Ishikawa (cell line): ENCODE measurements around the gene BBLN.

Experiments used
- CEBPB ChIP-seq: IDR thresholded peaks from 2 replicates; pipeline ENCODE4 v1.6.1; 2012
- CREB1 ChIP-seq: IDR thresholded peaks from 2 replicates; pipeline ENCODE4 v1.6.1; 2012; ENCODE audit warnings: low read depth
- EGR1 ChIP-seq: IDR thresholded peaks from 2 replicates; pipeline ENCODE4 v1.6.1; 2012
- EP300 ChIP-seq: IDR thresholded peaks from 2 replicates; pipeline ENCODE4 v1.6.1; 2012; ENCODE audit warnings: borderline replicate concordance
- FOXM1 ChIP-seq: IDR thresholded peaks from 2 replicates; pipeline ENCODE4 v1.6.1; 2012; ENCODE audit warnings: low read depth, borderline replicate concordance
- MAX ChIP-seq: IDR thresholded peaks from 2 replicates; pipeline ENCODE4 v1.6.1; 2012
- NFIC ChIP-seq: IDR thresholded peaks from 2 replicates; pipeline ENCODE4 v1.6.1; 2012
- RAD21 ChIP-seq: IDR thresholded peaks from 2 replicates; pipeline ENCODE4 v1.6.1; 2012; ENCODE audit warnings: low read depth
- TCF12 ChIP-seq: IDR thresholded peaks from 2 replicates; pipeline ENCODE4 v1.6.1; 2012; ENCODE audit warnings: low read depth
- TEAD4 ChIP-seq: IDR thresholded peaks from 2 replicates; pipeline ENCODE4 v1.6.1; 2012
- YY1 ChIP-seq: IDR thresholded peaks from 2 replicates; pipeline ENCODE4 v1.6.1; 2012; ENCODE audit warnings: low read depth
- ZBTB7A ChIP-seq: IDR thresholded peaks from 2 replicates; pipeline ENCODE4 v1.6.1; 2012; ENCODE audit warnings: low read depth
- TF ChIP-seq, protein P1 (sequence below): IDR thresholded peaks from 2 replicates; pipeline ENCODE4 v1.6.1; 2012; ENCODE audit warnings: low read depth, mild to moderate bottlenecking
- TF ChIP-seq, protein P2 (sequence below): IDR thresholded peaks from 2 replicates; pipeline ENCODE4 v1.6.1; 2012

DNA sequence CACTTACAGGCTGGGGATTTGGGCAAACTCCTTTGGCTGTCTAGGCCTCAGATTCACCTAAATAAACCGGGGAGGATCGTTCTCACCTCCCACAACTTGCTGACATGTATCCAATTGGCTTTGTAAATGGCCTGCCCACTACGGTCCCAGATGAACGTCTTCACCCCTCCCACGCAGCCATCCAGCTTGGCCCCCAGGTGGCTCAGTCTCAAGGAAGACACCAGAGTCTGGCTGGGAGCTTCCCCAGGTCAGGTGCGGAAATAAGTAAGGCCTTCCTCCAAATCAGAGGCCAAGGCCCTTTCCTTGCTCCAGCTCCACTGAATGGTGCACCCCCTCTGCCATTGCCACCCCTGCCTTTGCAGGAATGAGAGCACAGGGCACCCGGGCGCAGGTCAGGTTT is 19.9 kb downstream of the BBLN start:
- no peak for TF ChIP-seq RAD21
- no peak for TF ChIP-seq YY1
- TF ChIP-seq TEAD4 = no peak
- no peak for TF ChIP-seq FOXM1
- TF ChIP-seq CEBPB = no peak
- TF ChIP-seq, protein P1, sequence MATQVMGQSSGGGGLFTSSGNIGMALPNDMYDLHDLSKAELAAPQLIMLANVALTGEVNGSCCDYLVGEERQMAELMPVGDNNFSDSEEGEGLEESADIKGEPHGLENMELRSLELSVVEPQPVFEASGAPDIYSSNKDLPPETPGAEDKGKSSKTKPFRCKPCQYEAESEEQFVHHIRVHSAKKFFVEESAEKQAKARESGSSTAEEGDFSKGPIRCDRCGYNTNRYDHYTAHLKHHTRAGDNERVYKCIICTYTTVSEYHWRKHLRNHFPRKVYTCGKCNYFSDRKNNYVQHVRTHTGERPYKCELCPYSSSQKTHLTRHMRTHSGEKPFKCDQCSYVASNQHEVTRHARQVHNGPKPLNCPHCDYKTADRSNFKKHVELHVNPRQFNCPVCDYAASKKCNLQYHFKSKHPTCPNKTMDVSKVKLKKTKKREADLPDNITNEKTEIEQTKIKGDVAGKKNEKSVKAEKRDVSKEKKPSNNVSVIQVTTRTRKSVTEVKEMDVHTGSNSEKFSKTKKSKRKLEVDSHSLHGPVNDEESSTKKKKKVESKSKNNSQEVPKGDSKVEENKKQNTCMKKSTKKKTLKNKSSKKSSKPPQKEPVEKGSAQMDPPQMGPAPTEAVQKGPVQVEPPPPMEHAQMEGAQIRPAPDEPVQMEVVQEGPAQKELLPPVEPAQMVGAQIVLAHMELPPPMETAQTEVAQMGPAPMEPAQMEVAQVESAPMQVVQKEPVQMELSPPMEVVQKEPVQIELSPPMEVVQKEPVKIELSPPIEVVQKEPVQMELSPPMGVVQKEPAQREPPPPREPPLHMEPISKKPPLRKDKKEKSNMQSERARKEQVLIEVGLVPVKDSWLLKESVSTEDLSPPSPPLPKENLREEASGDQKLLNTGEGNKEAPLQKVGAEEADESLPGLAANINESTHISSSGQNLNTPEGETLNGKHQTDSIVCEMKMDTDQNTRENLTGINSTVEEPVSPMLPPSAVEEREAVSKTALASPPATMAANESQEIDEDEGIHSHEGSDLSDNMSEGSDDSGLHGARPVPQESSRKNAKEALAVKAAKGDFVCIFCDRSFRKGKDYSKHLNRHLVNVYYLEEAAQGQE = no peak
- TF ChIP-seq CREB1 = no peak
- TF ChIP-seq ZBTB7A = no peak
- no peak for TF ChIP-seq MAX
- no peak for TF ChIP-seq NFIC
- TF ChIP-seq EGR1 = no peak
- TF ChIP-seq EP300 = no peak
- TF ChIP-seq, protein P2, sequence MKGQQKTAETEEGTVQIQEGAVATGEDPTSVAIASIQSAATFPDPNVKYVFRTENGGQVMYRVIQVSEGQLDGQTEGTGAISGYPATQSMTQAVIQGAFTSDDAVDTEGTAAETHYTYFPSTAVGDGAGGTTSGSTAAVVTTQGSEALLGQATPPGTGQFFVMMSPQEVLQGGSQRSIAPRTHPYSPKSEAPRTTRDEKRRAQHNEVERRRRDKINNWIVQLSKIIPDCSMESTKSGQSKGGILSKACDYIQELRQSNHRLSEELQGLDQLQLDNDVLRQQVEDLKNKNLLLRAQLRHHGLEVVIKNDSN = no peak
- TF ChIP-seq TCF12 = no peak
